ENCODE measurements around the gene NEK7. TPM values are rescaled to one million over a fixed set of nuclear protein-coding genes. Genes with fewer than 3 reads are reported as not detected.

The NEK7 gene
- total and polyA plus RNA-seq, 2 donors (not counting 1 experiment from before 2014, with no cell fraction given), result 8.1 to 75.4 TPM

GRCh38 chr1:198337886-198338285 lies 181.1 kb downstream of the NEK7 start:
- no peak for ATAC-seq (ENCODE audit: low read depth)
- intact Hi-C loops (cut with micrococcal nuclease), result no loop called here
- H3K27ac ChIP-seq (ENCODE audit: low read length in 2 of 2), result no peak overlapping the region
- no peak overlapping the region for H2AFZ ChIP-seq (ENCODE audit: insufficient read depth, low read depth, low read length, poor library complexity, severe bottlenecking)
- no peak overlapping the region for H3K4me3 ChIP-seq (ENCODE audit: control extremely low read depth in 1 of 5, extremely low read depth in 1 of 5, insufficient read depth in 1 of 5, low read depth in 2 of 5, low read length in 4 of 5)
- H3K27me3 Mint-ChIP-seq, result peaks cover 12% of the 10 kb centered on the region
- H3K36me3 ChIP-seq (replicated peaks in 1 of 2; ENCODE audit: control extremely low read depth in 1 of 2, control insufficient read depth in 1 of 2, extremely low read depth in 1 of 2, insufficient read depth in 2 of 2, low read length in 1 of 2), result no peaks in the 10 kb centered on the region
- CTCF ChIA-PET, result interaction anchor here (1.0 kb wide), 1 partner anchor 139 kb away, joined by 3 read pairs; no protein-coding TSS in a partner anchor
- no peak overlapping the region for H3K4me3 Mint-ChIP-seq
- H3K9me3 ChIP-seq (ENCODE audit: control extremely low read depth in 1 of 3, control insufficient read depth in 2 of 3, insufficient read depth in 1 of 3, low read length in 2 of 3), result no peaks in the 10 kb centered on the region
- POLR2A ChIA-PET, result no interaction called here
- no peaks in the 10 kb centered on the region for H3K27me3 ChIP-seq (replicated peaks in 1 of 4; ENCODE audit: control extremely low read depth in 1 of 4, control insufficient read depth in 3 of 4, insufficient read depth in 4 of 4, low read length in 3 of 4)
- no peak overlapping the region for H3K4me2 ChIP-seq (replicated peaks; ENCODE audit: low read depth, low read length, poor library complexity, severe bottlenecking)
- peaks cover 4% of the 10 kb centered on the region for H3K9me3 Mint-ChIP-seq (ENCODE audit: insufficient read depth)
- H3K4me1 ChIP-seq (ENCODE audit: control insufficient read depth in 2 of 2, insufficient read depth in 2 of 2, low read length in 2 of 2), result no peaks in the 10 kb centered on the region
- no peak for DNase-seq
- H4K20me1 ChIP-seq (ENCODE audit: control insufficient read depth, insufficient read depth, low read length, poor library complexity, severe bottlenecking), result no peaks in the 10 kb centered on the region
- H3K9ac ChIP-seq (ENCODE audit: low read length), result no peak overlapping the region
- TF ChIP-seq EZH2 (IDR thresholded peaks at IDR 0.05; ENCODE audit: borderline replicate concordance, insufficient read depth, low read depth, low read length, poor library complexity, severe bottlenecking) (no peak), CTCF (IDR thresholded peaks at IDR 0.05) (no peak)
- H3K27ac Mint-ChIP-seq, result no peak overlapping the region
- no peaks in the 10 kb centered on the region for H3K4me1 Mint-ChIP-seq
- H3K79me2 ChIP-seq (ENCODE audit: control insufficient read depth, insufficient read depth, low read length), result no peaks in the 10 kb centered on the region

GRCh38 chr1:198340139-198340538 lies 183.3 kb downstream of the NEK7 start:
- no peaks in the 10 kb centered on the region for H4K20me1 ChIP-seq (ENCODE audit: control insufficient read depth, insufficient read depth, low read length, poor library complexity, severe bottlenecking)
- no peak overlapping the region for H3K4me3 ChIP-seq (ENCODE audit: control extremely low read depth in 1 of 5, extremely low read depth in 1 of 5, insufficient read depth in 1 of 5, low read depth in 2 of 5, low read length in 4 of 5)
- Mint-ChIP-seq H3K27ac (no peak overlapping the region), H3K4me3 (no peak overlapping the region), H3K9me3 (ENCODE audit: insufficient read depth) (peaks cover 4% of the 10 kb centered on the region), H3K27me3 (peaks cover 9% of the 10 kb centered on the region), H3K4me1 (no peaks in the 10 kb centered on the region)
- no peak overlapping the region for H3K9ac ChIP-seq (ENCODE audit: low read length)
- TF ChIP-seq EZH2 (IDR thresholded peaks at IDR 0.05; ENCODE audit: borderline replicate concordance, insufficient read depth, low read depth, low read length, poor library complexity, severe bottlenecking) (no peak), CTCF (IDR thresholded peaks at IDR 0.05) (no peak)
- H2AFZ ChIP-seq (ENCODE audit: insufficient read depth, low read depth, low read length, poor library complexity, severe bottlenecking), result no peak overlapping the region
- ChIA-PET POLR2A (no interaction called here), CTCF (no interaction called here)
- H3K9me3 ChIP-seq (ENCODE audit: control extremely low read depth in 1 of 3, control insufficient read depth in 2 of 3, insufficient read depth in 1 of 3, low read length in 2 of 3), result no peaks in the 10 kb centered on the region
- H3K4me2 ChIP-seq (replicated peaks; ENCODE audit: low read depth, low read length, poor library complexity, severe bottlenecking), result no peak overlapping the region
- no peaks in the 10 kb centered on the region for H3K4me1 ChIP-seq (ENCODE audit: control insufficient read depth in 2 of 2, insufficient read depth in 2 of 2, low read length in 2 of 2)
- H3K27me3 ChIP-seq (replicated peaks in 1 of 4; ENCODE audit: control extremely low read depth in 1 of 4, control insufficient read depth in 3 of 4, insufficient read depth in 4 of 4, low read length in 3 of 4), result no peaks in the 10 kb centered on the region
- ATAC-seq (ENCODE audit: low read depth) (no peak), DNase-seq (no peak)
- no peaks in the 10 kb centered on the region for H3K79me2 ChIP-seq (ENCODE audit: control insufficient read depth, insufficient read depth, low read length)
- whole genome bisulfite sequencing (ENCODE audit: insufficient coverage), result 80% methylated on average over 1 of the region's 1 CpG
- intact Hi-C loops (cut with micrococcal nuclease), result no loop called here
- no peak overlapping the region for H3K27ac ChIP-seq (ENCODE audit: low read length in 2 of 2)
- no peaks in the 10 kb centered on the region for H3K36me3 ChIP-seq (replicated peaks in 1 of 2; ENCODE audit: control extremely low read depth in 1 of 2, control insufficient read depth in 1 of 2, extremely low read depth in 1 of 2, insufficient read depth in 2 of 2, low read length in 1 of 2)

Measured in B cell (primary cell).